PC-3 (cell line): Measurements from ENCODE around the gene GZMB.

ENCODE experiments used
- EZH2phosphoT487 ChIP-seq: fragments of 300-600 bp; sonication (generic); IDR thresholded peaks from 2 replicates; pipeline ENCODE4 v1.6.1; 2018; ENCODE audit warnings: mild to moderate bottlenecking, antibody characterized with exemption, low read length, borderline replicate concordance
- TF ChIP-seq, protein P1 (sequence below): fragments of 300-600 bp; sonication (generic); conservative IDR thresholded peaks from 2 replicates; pipeline ENCODE4 v1.5.1; 2017; ENCODE audit warnings: antibody characterized with exemption, low read depth, mild to moderate bottlenecking, low read length

DNA sequence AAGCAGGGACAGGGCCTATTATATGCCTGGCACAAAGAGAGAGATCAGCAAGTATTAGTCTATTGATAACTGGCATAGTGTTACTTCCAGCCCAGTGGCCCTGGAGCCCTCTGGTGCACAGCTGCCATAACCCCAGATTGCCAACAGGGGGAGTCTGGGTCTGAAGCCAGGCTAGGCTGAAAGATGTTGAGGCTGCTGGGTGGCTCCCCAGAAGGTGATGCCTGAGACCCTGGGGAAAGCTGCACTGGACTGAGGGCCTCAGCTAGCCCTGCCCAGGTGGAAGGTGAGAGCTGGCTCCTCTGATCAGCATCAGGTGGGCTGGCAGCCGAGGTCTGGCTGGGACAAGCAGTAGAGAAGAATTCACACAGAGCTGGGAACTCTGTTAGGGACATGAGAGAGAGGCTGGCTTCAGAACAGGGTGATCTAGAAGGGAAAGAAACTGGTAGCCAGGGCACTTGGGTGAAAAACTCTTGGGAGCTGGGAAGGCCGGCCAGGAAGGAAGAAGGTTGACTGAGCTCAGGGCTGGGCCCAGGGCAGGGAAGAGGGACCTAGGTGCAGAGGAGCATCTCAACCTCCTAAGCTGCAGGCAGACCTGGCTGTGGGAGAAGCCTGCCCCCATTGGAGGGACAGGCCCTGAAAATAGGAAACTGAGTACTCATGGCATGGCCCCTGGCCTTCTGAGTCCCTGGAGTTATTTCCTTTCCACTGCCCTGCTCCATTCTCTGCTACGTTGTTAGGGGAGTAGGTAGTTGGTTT, 28.4 kb downstream of the GZMB start:
- TF ChIP-seq, protein P1, sequence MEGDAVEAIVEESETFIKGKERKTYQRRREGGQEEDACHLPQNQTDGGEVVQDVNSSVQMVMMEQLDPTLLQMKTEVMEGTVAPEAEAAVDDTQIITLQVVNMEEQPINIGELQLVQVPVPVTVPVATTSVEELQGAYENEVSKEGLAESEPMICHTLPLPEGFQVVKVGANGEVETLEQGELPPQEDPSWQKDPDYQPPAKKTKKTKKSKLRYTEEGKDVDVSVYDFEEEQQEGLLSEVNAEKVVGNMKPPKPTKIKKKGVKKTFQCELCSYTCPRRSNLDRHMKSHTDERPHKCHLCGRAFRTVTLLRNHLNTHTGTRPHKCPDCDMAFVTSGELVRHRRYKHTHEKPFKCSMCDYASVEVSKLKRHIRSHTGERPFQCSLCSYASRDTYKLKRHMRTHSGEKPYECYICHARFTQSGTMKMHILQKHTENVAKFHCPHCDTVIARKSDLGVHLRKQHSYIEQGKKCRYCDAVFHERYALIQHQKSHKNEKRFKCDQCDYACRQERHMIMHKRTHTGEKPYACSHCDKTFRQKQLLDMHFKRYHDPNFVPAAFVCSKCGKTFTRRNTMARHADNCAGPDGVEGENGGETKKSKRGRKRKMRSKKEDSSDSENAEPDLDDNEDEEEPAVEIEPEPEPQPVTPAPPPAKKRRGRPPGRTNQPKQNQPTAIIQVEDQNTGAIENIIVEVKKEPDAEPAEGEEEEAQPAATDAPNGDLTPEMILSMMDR: peak; percentile 71
- TF ChIP-seq EZH2phosphoT487: no peak
